ENCODE measurements around the gene ZNF182. TPM values are rescaled to one million over a fixed set of nuclear protein-coding genes. Genes with fewer than 3 reads are reported as not detected.

The ZNF182 gene
- total RNA-seq, 1 experiment from 2014 or later, result 8.1 TPM

DNA sequence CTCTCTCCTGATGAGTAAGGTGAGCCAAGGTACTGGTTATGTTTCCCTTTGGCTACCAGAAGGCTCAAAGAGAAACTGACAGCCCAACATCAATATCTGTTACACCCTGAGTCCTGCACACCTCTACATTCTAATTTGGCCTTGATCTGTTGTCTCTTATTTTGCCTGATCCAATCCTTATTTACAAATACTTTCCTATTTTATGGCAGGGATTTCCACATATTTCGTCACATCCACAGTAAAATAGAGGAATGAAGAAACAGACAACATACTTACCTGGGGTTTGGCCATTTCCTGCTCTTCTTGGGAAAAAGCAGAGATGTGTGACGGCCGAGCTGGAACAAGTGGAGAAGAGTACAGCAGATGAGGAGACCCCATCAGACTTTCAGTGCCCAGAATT is 1.5 kb downstream of the ZNF182 start:
- intact Hi-C loops (cut with micrococcal nuclease; ENCODE audit: unreplicated experiment), result no loop called here
- peaks cover 7% of the 10 kb centered on the region for H3K4me1 Mint-ChIP-seq (ENCODE audit: low read depth, unreplicated experiment)
- peaks cover 3% of the 10 kb centered on the region for H3K9me3 Mint-ChIP-seq (ENCODE audit: low read depth, unreplicated experiment)
- peaks cover 12% of the 10 kb centered on the region for H3K27me3 Mint-ChIP-seq (ENCODE audit: unreplicated experiment)
- DNase-seq, result no peak
- H3K27ac Mint-ChIP-seq (ENCODE audit: unreplicated experiment), result no peak overlapping the region
- H3K36me3 Mint-ChIP-seq (ENCODE audit: insufficient read depth, unreplicated experiment), result peaks cover 19% of the 10 kb centered on the region
- CTCF ChIA-PET, result no interaction called here
- H3K4me3 Mint-ChIP-seq (ENCODE audit: low read depth, unreplicated experiment), result no peak overlapping the region
- BruUV-seq (replicated peaks), result no TSS peak
- TF ChIP-seq, protein P1, sequence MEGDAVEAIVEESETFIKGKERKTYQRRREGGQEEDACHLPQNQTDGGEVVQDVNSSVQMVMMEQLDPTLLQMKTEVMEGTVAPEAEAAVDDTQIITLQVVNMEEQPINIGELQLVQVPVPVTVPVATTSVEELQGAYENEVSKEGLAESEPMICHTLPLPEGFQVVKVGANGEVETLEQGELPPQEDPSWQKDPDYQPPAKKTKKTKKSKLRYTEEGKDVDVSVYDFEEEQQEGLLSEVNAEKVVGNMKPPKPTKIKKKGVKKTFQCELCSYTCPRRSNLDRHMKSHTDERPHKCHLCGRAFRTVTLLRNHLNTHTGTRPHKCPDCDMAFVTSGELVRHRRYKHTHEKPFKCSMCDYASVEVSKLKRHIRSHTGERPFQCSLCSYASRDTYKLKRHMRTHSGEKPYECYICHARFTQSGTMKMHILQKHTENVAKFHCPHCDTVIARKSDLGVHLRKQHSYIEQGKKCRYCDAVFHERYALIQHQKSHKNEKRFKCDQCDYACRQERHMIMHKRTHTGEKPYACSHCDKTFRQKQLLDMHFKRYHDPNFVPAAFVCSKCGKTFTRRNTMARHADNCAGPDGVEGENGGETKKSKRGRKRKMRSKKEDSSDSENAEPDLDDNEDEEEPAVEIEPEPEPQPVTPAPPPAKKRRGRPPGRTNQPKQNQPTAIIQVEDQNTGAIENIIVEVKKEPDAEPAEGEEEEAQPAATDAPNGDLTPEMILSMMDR (IDR thresholded peaks at IDR 0.05; ENCODE audit: unreplicated experiment), result no peak

DNA sequence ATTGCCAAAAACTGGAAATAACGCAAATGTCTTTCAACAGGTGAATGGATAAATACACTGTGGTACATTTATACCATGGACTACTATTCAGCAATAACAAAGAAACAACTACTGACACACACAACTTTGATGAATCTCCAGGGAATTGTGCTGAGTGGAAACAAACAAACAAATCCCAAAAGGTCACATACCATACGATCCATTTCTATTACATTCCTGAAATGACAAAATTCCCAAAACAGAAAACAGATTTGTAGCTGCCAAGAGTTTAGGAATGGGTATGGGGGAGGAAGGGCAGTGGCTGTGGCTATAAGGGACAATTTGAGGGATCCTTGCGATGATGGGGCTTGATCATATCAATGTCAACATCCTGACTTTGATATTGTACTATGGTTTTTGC is 2.5 kb downstream of the ZNF182 start:
- intact Hi-C loops (cut with micrococcal nuclease; ENCODE audit: unreplicated experiment), result no loop called here
- TF ChIP-seq, protein P1 (IDR thresholded peaks at IDR 0.05; ENCODE audit: unreplicated experiment), result no peak

DNA sequence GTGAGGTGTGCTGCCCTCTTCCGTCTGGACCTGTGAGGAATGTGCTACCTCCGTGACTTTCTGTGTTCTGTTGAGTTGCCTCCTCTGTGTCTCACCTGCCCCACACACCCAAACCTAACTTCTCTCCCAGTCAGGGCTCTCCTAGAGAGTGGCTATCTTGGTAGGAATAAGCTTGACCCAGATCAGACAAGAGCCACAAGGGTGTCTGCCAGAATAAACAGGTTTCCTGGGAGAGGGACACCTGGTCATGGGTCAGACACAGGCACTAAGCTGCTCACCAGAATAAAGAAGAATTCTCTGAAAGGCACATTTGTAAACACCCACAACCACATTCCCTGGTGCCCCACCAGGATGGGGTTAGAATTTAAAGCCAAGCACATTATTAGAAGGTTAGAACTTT is 11.1 kb downstream of the ZNF182 start:
- CTCF ChIA-PET, result no interaction called here
- intact Hi-C loops (cut with micrococcal nuclease; ENCODE audit: unreplicated experiment), result no loop called here
- Mint-ChIP-seq H3K9me3 (ENCODE audit: low read depth, unreplicated experiment) (peaks cover 18% of the 10 kb centered on the region), H3K4me3 (ENCODE audit: low read depth, unreplicated experiment) (no peak overlapping the region), H3K27me3 (ENCODE audit: unreplicated experiment) (no peaks in the 10 kb centered on the region), H3K27ac (ENCODE audit: unreplicated experiment) (no peak overlapping the region), H3K4me1 (ENCODE audit: low read depth, unreplicated experiment) (no peaks in the 10 kb centered on the region), H3K36me3 (ENCODE audit: insufficient read depth, unreplicated experiment) (peaks cover 12% of the 10 kb centered on the region)
- BruUV-seq (replicated peaks), result no TSS peak
- TF ChIP-seq, protein P1 (IDR thresholded peaks at IDR 0.05; ENCODE audit: unreplicated experiment), result no peak
- DNase-seq, result no peak

More for the DNA sequence above, 2.5 kb downstream of the ZNF182 start:
- Mint-ChIP-seq H3K4me1 (ENCODE audit: low read depth, unreplicated experiment) (peaks cover 7% of the 10 kb centered on the region), H3K9me3 (ENCODE audit: low read depth, unreplicated experiment) (peaks cover 1% of the 10 kb centered on the region), H3K36me3 (ENCODE audit: insufficient read depth, unreplicated experiment) (peaks cover 19% of the 10 kb centered on the region), H3K27ac (ENCODE audit: unreplicated experiment) (no peak overlapping the region), H3K27me3 (ENCODE audit: unreplicated experiment) (peaks cover 7% of the 10 kb centered on the region), H3K4me3 (ENCODE audit: low read depth, unreplicated experiment) (no peak overlapping the region)
- DNase-seq, result no peak
- BruUV-seq (replicated peaks), result no TSS peak
- CTCF ChIA-PET, result no interaction called here

DNA sequence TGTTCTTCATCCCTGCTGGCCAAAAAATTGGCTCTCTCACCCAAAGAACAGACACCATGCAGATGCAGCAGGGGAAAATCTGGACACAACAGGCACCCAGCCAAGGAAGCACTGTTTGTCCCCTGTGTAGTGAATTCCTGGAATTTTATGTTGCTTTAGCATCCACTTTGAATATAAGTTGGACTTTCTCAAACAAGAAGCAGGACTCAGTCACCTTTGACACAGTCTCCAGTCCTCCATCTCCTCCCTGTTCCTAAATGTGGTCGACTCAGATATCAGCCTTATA is 11.8 kb downstream of the ZNF182 start:
- CTCF ChIA-PET, result no interaction called here
- H3K27me3 Mint-ChIP-seq (ENCODE audit: unreplicated experiment), result no peaks in the 10 kb centered on the region
- peaks cover 18% of the 10 kb centered on the region for H3K36me3 Mint-ChIP-seq (ENCODE audit: insufficient read depth, unreplicated experiment)
- H3K9me3 Mint-ChIP-seq (ENCODE audit: low read depth, unreplicated experiment), result peaks cover 20% of the 10 kb centered on the region
- intact Hi-C loops (cut with micrococcal nuclease; ENCODE audit: unreplicated experiment), result no loop called here
- no peak overlapping the region for H3K4me3 Mint-ChIP-seq (ENCODE audit: low read depth, unreplicated experiment)
- no peak overlapping the region for H3K27ac Mint-ChIP-seq (ENCODE audit: unreplicated experiment)
- TF ChIP-seq, protein P1 (IDR thresholded peaks at IDR 0.05; ENCODE audit: unreplicated experiment), result no peak
- no peaks in the 10 kb centered on the region for H3K4me1 Mint-ChIP-seq (ENCODE audit: low read depth, unreplicated experiment)
- DNase-seq, result no peak
- no TSS peak for BruUV-seq (replicated peaks)

All from Calu3 (cell line).